Nephron progenitor cell (in vitro differentiated cells): ENCODE results near the gene DNAJC17.

Source experiments
- DNase-seq: peaks from one replicate; pipeline ENCODE4 v3.0.0; 2021
- H3K27ac Mint-ChIP-seq: 2 replicates; pipeline ENCODE4 v1.8.0; 2021; ENCODE audit warnings: mild to moderate bottlenecking, moderate library complexity, mixed read lengths
- H3K27me3 Mint-ChIP-seq: 2 replicates; pipeline ENCODE4 v1.8.0; 2021; ENCODE audit warnings: mild to moderate bottlenecking, low read depth, mixed read lengths; ENCODE audit not compliant: poor library complexity
- H3K36me3 Mint-ChIP-seq: 2 replicates; pipeline ENCODE4 v1.8.0; 2021; ENCODE audit warnings: low read depth, mixed read lengths
- H3K4me1 Mint-ChIP-seq: 2 replicates; pipeline ENCODE4 v1.8.0; 2021; ENCODE audit warnings: mixed read lengths
- H3K4me3 Mint-ChIP-seq: 2 replicates; pipeline ENCODE4 v1.8.0; 2021; ENCODE audit warnings: mild to moderate bottlenecking, moderate library complexity, mixed read lengths
- H3K9me3 Mint-ChIP-seq: 2 replicates; pipeline ENCODE4 v1.8.0; 2021; ENCODE audit warnings: mild to moderate bottlenecking, moderate library complexity, mixed read lengths
- CTCF ChIP-seq: fragments of 200-600 bp; sonication (generic); IDR thresholded peaks from 2 replicates; pipeline ENCODE4 v1.5.0; 2021; ENCODE audit warnings: antibody characterized with exemption

Gene DNAJC17

GRCh38 chr15:40793216-40793989, 13.9 kb downstream of the DNAJC17 start:
- peaks cover 28% of the 10 kb centered on the region for H3K36me3 Mint-ChIP-seq
- H3K27me3 Mint-ChIP-seq: peaks cover 3% of the 10 kb centered on the region
- no peaks in the 10 kb centered on the region for H3K9me3 Mint-ChIP-seq
- DNase-seq: no peak
- no peak overlapping the region for H3K27ac Mint-ChIP-seq
- no peak overlapping the region for H3K4me3 Mint-ChIP-seq
- no peak for TF ChIP-seq CTCF
- H3K4me1 Mint-ChIP-seq: peaks cover 16% of the 10 kb centered on the region

- Mint-ChIP-seq H3K9me3 (no peaks in the 10 kb centered on the region), H3K36me3 (peaks cover 21% of the 10 kb centered on the region), H3K4me1 (peaks cover 12% of the 10 kb centered on the region), H3K27ac (no peak overlapping the region), H3K27me3 (peaks cover 3% of the 10 kb centered on the region), H3K4me3 (no peak overlapping the region)
- TF ChIP-seq CTCF: no peak
- no peak for DNase-seq
Measured at GRCh38 chr15:40792394-40792793, 14.9 kb downstream of the DNAJC17 start.

- no peak for TF ChIP-seq CTCF
- H3K27me3 Mint-ChIP-seq: peaks cover 3% of the 10 kb centered on the region
- peaks cover 12% of the 10 kb centered on the region for H3K4me1 Mint-ChIP-seq
Measured at GRCh38 chr15:40790718-40791117, 16.6 kb downstream of the DNAJC17 start.

GRCh38 chr15:40789999-40790398, 17.3 kb downstream of the DNAJC17 start:
- H3K4me3 Mint-ChIP-seq: no peak overlapping the region
- peak overlapping the region; percentile 77 for H3K27ac Mint-ChIP-seq
- DNase-seq: no peak
- peaks cover 3% of the 10 kb centered on the region for H3K27me3 Mint-ChIP-seq
- peaks cover 21% of the 10 kb centered on the region for H3K36me3 Mint-ChIP-seq
- H3K4me1 Mint-ChIP-seq: peaks cover 12% of the 10 kb centered on the region
- no peak for TF ChIP-seq CTCF
- no peaks in the 10 kb centered on the region for H3K9me3 Mint-ChIP-seq

More at GRCh38 chr15:40790718-40791117, 16.6 kb downstream of the DNAJC17 start:
- H3K4me3 Mint-ChIP-seq: no peak overlapping the region
- DNase-seq: no peak
- no peak overlapping the region for H3K27ac Mint-ChIP-seq
- peaks cover 21% of the 10 kb centered on the region for H3K36me3 Mint-ChIP-seq
- H3K9me3 Mint-ChIP-seq: no peaks in the 10 kb centered on the region

GRCh38 chr15:40789119-40789518, 18.2 kb downstream of the DNAJC17 start:
- Mint-ChIP-seq H3K36me3 (peaks cover 21% of the 10 kb centered on the region), H3K27ac (peak overlapping the region; percentile 81), H3K9me3 (no peaks in the 10 kb centered on the region), H3K27me3 (peaks cover 3% of the 10 kb centered on the region), H3K4me3 (no peak overlapping the region), H3K4me1 (peaks cover 12% of the 10 kb centered on the region)
- no peak for TF ChIP-seq CTCF
- no peak for DNase-seq

- H3K27ac Mint-ChIP-seq: no peak overlapping the region
- H3K36me3 Mint-ChIP-seq: peaks cover 12% of the 10 kb centered on the region
- H3K27me3 Mint-ChIP-seq: peaks cover 3% of the 10 kb centered on the region
- no peaks in the 10 kb centered on the region for H3K9me3 Mint-ChIP-seq
- no peak for DNase-seq
- H3K4me3 Mint-ChIP-seq: no peak overlapping the region
- peaks cover 12% of the 10 kb centered on the region for H3K4me1 Mint-ChIP-seq
- no peak for TF ChIP-seq CTCF
Measured at GRCh38 chr15:40787991-40788390, 19.3 kb downstream of the DNAJC17 start.
